Panc1 (cell line): ENCODE measurements around the gene RPS15. TPM values are rescaled to one million over a fixed set of nuclear protein-coding genes. Genes with fewer than 3 reads are reported as not detected.

Experiments used
- ATAC-seq: fragments of 200-7000 bp; cut with Tn5 transposase; 2 replicates; pipeline ENCODE4 v1.9.1; 2020; ENCODE audit warnings: mild to moderate bottlenecking, moderate library complexity
- BruUV-seq: library from RNA; stranded (reverse); fragments of 400-500 nt; replicated peaks from 2 replicates; lab custom pipeline; 2021; lab: Mats Ljungman, UMichigan
- CTCF ChIA-PET: fragments of 300-600 bp; sonication (Branson Sonifier 250); formaldehyde crosslinking; loops from one replicate; lab custom pipeline; 2022; ENCODE audit warnings: antibody characterized with exemption; lab: Charles Lee
- POLR2A ChIA-PET: fragments of 300-600 bp; sonication (Branson Sonifier 250); formaldehyde crosslinking; loops from one replicate; lab custom pipeline; 2022; ENCODE audit warnings: antibody characterized with exemption; lab: Charles Lee
- DNase-seq: peaks from one replicate; pipeline ENCODE4 v3.0.0-alpha.2; 2010; ENCODE audit warnings: low read depth, low spot score
- H3K27ac ChIP-seq: 2 replicates; pipeline ENCODE4 v1.5.1; 2011; ENCODE audit warnings: mild to moderate bottlenecking, low read length, inconsistent platforms
- H3K27me3 ChIP-seq: fragments of 200-500 bp; sonication (Bioruptor generic); 2 replicates; pipeline ENCODE4 v1.6.0; 2014; ENCODE audit warnings: low read length, inconsistent platforms; ENCODE audit not compliant: control insufficient read depth, insufficient read depth
- H3K36me3 ChIP-seq: fragments of 200-500 bp; sonication (Bioruptor generic); 2 replicates; pipeline ENCODE4 v1.5.1; 2014; ENCODE audit warnings: inconsistent platforms, mild to moderate bottlenecking, low read length, moderate library complexity; ENCODE audit not compliant: control insufficient read depth, insufficient read depth
- H3K4me1 ChIP-seq: 2 replicates; pipeline ENCODE4 v1.5.1; 2011; ENCODE audit warnings: inconsistent platforms, mild to moderate bottlenecking, low read length, moderate library complexity; ENCODE audit not compliant: control insufficient read depth, insufficient read depth
- H3K4me3 ChIP-seq, 2 experiments: 2 replicates each; pipeline ENCODE4 v1.5.1; 2011 to 2012; ENCODE audit warnings: low read depth in 2 of 2, low read length in 2 of 2, mild to moderate bottlenecking in 2 of 2, inconsistent platforms in 1 of 2, moderate library complexity in 1 of 2
- H3K9me3 ChIP-seq: fragments of 200-500 bp; sonication (Bioruptor generic); 2 replicates; pipeline ENCODE4 v1.5.1; 2014; ENCODE audit warnings: low read depth, mild to moderate bottlenecking, inconsistent platforms, low read length, moderate library complexity; ENCODE audit not compliant: control insufficient read depth, insufficient read depth
- POLR2AphosphoS5 ChIP-seq: IDR thresholded peaks from 2 replicates; pipeline ENCODE4 v1.6.1; 2012; ENCODE audit warnings: mild to moderate bottlenecking, low read depth, low read length, moderate library complexity
- SIN3A ChIP-seq: IDR thresholded peaks from 2 replicates; pipeline ENCODE4 v1.6.1; 2012; ENCODE audit warnings: low read depth, mild to moderate bottlenecking, low read length, moderate library complexity, borderline replicate concordance; ENCODE audit not compliant: insufficient read depth
- TCF7L2 ChIP-seq: IDR thresholded peaks from 2 replicates; pipeline ENCODE4 v1.6.1; 2011; ENCODE audit warnings: mild to moderate bottlenecking, low read depth, low read length, inconsistent platforms
- in situ Hi-C: cut with HindIII; loops from 2 replicates; pipeline ENCODE4 v1.10.0; 2016; ENCODE audit warnings: low sequenced_read_pairs, low pct_unique_long_range_greater_than_20kb
- intact Hi-C: fragments of 100-400 bp; cut with micrococcal nuclease; formaldehyde crosslinking; loops from one replicate; pipeline ENCODE4 v1.10.0; 2022; ENCODE audit not compliant: unreplicated experiment
- total RNA-seq: library from RNA; stranded (reverse); gene quantifications from one replicate; pipeline ENCODE4 v1.2.1, GENCODE V29; 2021; ENCODE audit not compliant: unreplicated experiment
- TF ChIP-seq, protein P1 (sequence below): fragments of 450-650 bp; IDR thresholded peaks from 2 replicates; pipeline ENCODE4 v1.5.1; 2017; ENCODE audit warnings: mild to moderate bottlenecking
- TF ChIP-seq, protein P2 (sequence below), 2 experiments: IDR thresholded peaks; 2 replicates each; pipeline ENCODE4 v1.6.1; 2011 to 2012; ENCODE audit warnings: low read depth in 2 of 2, control low read depth in 1 of 2, low read length in 1 of 2, mild to moderate bottlenecking in 1 of 2, moderate library complexity in 1 of 2; ENCODE audit not compliant: insufficient read depth in 1 of 2

Gene RPS15
- total RNA-seq, 1 experiment from 2014 or later = 1,067 TPM

DNA sequence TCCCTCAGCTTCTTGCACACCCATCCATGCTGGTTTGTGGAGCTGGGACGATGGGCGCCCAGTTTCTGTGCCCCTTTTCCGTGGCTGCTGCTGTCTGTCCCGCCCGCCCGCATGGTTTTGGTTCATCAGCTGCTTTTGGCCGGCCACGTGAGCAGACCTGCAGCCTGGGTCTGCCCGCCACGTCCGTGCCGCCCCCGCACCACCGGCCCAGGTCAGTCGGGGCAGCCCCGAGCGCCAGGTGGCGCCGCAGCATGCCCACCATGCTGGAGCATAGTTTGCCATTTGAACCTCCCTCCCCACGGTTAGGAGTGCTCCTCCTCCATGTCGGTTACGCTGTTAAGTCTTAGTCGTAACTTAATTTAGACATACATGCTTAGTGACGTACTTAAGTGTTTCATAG, 15.3 kb upstream of the RPS15 start:
- DNase-seq (no peak), ATAC-seq (no peak)
- Histone ChIP-seq H3K4me1 (no peaks in the 10 kb centered on the region), H3K36me3 (peaks cover 3% of the 10 kb centered on the region), H3K27ac (no peak overlapping the region), H3K9me3 (no peaks in the 10 kb centered on the region), H3K4me3 (no peak overlapping the region), H3K27me3 (no peaks in the 10 kb centered on the region)
- ChIA-PET POLR2A (no interaction called here), CTCF (interaction anchor here (0.7 kb wide), 1 partner anchor 106 kb away, joined by 3 read pairs; no protein-coding TSS in a partner anchor)
- BruUV-seq = no TSS peak
- TF ChIP-seq TCF7L2 = no peak
- TF ChIP-seq POLR2AphosphoS5 = no peak
- TF ChIP-seq SIN3A = no peak
- intact Hi-C loops = no loop called here
- in situ Hi-C loops = no loop called here

DNA sequence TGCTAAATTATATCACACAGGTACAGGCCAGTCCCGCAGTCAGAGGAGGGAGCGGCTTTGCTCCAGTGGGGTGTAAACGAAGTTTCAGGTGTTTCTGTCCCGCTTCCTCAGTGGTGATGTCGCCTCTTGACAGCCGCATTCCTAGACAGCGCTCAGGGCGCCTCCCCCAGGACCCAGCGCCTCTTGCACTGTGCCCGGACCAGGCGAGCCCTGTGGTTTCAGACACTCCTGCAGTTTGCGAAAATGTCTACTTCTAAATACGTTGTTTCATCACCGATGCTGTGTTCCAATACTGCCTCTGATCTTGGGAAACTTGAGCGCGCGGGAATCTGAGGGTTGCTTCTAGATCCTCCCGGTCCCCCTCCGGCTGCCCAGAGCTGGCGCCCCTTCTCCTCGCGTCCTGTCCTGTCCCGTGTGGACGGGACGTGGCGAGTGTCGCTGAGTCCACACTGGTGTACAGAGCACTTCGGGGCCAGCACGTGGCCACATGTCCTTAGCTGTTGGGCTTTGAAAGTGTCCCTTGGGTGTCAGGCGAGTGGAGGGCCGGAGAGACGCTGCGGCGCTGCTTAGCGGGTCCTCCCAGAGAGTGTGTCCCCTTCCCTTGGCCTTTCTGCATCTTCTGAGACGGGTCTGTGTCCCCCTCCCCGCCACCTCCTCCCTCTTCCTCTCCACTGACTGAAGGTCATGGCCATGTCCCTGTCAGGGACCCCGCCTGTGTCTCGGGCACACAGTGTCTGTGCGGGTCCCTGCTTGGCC, 14.6 kb upstream of the RPS15 start:
- ChIA-PET CTCF (interaction anchor here (0.7 kb wide), 1 partner anchor 107 kb away, joined by 3 read pairs; no protein-coding TSS in a partner anchor), POLR2A (no interaction called here)
- Histone ChIP-seq H3K27ac (no peak overlapping the region), H3K4me3 (no peak overlapping the region), H3K27me3 (no peaks in the 10 kb centered on the region), H3K9me3 (no peaks in the 10 kb centered on the region), H3K4me1 (no peaks in the 10 kb centered on the region), H3K36me3 (no peaks in the 10 kb centered on the region; the same call in none of the 2 replicates)
- intact Hi-C loops (no loop called here), in situ Hi-C loops (no loop called here)
- no TSS peak for BruUV-seq
- peak; percentile 32; the same call in 1 of the 2 replicates for ATAC-seq
- DNase-seq = no peak
- no peak for TF ChIP-seq TCF7L2
- no peak for TF ChIP-seq SIN3A
- TF ChIP-seq, protein P1, sequence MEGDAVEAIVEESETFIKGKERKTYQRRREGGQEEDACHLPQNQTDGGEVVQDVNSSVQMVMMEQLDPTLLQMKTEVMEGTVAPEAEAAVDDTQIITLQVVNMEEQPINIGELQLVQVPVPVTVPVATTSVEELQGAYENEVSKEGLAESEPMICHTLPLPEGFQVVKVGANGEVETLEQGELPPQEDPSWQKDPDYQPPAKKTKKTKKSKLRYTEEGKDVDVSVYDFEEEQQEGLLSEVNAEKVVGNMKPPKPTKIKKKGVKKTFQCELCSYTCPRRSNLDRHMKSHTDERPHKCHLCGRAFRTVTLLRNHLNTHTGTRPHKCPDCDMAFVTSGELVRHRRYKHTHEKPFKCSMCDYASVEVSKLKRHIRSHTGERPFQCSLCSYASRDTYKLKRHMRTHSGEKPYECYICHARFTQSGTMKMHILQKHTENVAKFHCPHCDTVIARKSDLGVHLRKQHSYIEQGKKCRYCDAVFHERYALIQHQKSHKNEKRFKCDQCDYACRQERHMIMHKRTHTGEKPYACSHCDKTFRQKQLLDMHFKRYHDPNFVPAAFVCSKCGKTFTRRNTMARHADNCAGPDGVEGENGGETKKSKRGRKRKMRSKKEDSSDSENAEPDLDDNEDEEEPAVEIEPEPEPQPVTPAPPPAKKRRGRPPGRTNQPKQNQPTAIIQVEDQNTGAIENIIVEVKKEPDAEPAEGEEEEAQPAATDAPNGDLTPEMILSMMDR = no peak
- TF ChIP-seq, protein P2, sequence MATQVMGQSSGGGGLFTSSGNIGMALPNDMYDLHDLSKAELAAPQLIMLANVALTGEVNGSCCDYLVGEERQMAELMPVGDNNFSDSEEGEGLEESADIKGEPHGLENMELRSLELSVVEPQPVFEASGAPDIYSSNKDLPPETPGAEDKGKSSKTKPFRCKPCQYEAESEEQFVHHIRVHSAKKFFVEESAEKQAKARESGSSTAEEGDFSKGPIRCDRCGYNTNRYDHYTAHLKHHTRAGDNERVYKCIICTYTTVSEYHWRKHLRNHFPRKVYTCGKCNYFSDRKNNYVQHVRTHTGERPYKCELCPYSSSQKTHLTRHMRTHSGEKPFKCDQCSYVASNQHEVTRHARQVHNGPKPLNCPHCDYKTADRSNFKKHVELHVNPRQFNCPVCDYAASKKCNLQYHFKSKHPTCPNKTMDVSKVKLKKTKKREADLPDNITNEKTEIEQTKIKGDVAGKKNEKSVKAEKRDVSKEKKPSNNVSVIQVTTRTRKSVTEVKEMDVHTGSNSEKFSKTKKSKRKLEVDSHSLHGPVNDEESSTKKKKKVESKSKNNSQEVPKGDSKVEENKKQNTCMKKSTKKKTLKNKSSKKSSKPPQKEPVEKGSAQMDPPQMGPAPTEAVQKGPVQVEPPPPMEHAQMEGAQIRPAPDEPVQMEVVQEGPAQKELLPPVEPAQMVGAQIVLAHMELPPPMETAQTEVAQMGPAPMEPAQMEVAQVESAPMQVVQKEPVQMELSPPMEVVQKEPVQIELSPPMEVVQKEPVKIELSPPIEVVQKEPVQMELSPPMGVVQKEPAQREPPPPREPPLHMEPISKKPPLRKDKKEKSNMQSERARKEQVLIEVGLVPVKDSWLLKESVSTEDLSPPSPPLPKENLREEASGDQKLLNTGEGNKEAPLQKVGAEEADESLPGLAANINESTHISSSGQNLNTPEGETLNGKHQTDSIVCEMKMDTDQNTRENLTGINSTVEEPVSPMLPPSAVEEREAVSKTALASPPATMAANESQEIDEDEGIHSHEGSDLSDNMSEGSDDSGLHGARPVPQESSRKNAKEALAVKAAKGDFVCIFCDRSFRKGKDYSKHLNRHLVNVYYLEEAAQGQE (IDR thresholded peaks at IDR 0.05; ENCODE audit: insufficient read depth in 1 of 2, low read depth in 2 of 2, low read length in 1 of 2) = no peak
- TF ChIP-seq POLR2AphosphoS5 = no peak
